ENCODE measurements around the gene MAP4K4.

DNA sequence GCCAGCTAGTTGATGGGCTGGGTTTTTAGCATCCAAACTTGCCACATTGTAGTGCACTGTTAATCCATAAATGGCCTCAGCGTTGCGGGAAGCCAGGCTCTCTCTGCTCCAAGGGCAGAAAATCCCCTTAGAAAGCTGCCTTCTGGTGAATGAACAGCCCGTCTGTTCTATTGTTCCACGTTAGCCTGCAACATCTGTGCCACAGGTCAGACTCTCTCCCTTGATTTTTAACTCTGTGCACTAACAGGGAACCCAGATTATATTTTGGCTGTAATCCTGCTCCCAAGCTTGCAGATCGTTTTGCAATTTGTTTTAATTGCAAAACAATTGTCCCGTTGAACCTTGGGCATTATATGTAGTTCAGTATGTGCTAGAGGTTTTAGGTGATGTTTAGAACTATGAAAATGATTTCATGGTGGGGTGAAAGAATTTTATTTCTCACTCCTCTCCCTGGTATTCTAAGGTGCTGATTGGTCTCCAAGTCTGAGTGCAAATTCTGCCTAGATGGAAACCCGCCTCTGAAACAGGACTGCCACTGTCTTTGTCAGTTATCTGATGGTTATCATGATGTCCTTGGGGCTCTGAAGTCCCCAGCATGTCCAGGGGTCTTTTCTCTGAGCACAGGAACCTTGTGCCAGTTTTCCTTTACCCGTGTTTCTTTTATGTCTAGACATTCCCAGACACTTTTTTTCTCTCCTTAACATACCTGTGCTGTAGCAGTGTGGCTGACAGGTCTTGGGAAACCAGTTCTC lies 106.6 kb downstream of the MAP4K4 start:
- no peak for TF ChIP-seq EZH2 (IDR thresholded peaks at IDR 0.05; ENCODE audit: low read length)
- TF ChIP-seq, protein P1, sequence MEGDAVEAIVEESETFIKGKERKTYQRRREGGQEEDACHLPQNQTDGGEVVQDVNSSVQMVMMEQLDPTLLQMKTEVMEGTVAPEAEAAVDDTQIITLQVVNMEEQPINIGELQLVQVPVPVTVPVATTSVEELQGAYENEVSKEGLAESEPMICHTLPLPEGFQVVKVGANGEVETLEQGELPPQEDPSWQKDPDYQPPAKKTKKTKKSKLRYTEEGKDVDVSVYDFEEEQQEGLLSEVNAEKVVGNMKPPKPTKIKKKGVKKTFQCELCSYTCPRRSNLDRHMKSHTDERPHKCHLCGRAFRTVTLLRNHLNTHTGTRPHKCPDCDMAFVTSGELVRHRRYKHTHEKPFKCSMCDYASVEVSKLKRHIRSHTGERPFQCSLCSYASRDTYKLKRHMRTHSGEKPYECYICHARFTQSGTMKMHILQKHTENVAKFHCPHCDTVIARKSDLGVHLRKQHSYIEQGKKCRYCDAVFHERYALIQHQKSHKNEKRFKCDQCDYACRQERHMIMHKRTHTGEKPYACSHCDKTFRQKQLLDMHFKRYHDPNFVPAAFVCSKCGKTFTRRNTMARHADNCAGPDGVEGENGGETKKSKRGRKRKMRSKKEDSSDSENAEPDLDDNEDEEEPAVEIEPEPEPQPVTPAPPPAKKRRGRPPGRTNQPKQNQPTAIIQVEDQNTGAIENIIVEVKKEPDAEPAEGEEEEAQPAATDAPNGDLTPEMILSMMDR (optimal IDR thresholded peaks at IDR 0.05 in 1 of 3, IDR thresholded peaks at IDR 0.05 in 1 of 3, conservative IDR thresholded peaks at IDR 0.05 in 1 of 3; ENCODE audit: extremely low read depth in 1 of 3, insufficient read depth in 2 of 3, low read length in 3 of 3) = no peak
